Esophagus (tissue), 2 donors: Measurements from ENCODE around the gene MYCN. TPM values are rescaled to one million over a fixed set of nuclear protein-coding genes. Genes with fewer than 3 reads are reported as not detected.

Experiments used
- H3K27ac ChIP-seq, 2 donors: one replicate each; pipeline ENCODE4 v1.5.1; 2013; ENCODE audit warnings: low read depth in 2 of 2, mild to moderate bottlenecking in 2 of 2, inconsistent platforms in 1 of 2, low read length in 1 of 2, moderate library complexity in 1 of 2
- H3K27me3 ChIP-seq, 2 donors: one replicate each; pipeline ENCODE4 v1.6.1; 2013; ENCODE audit warnings: low read length in 2 of 2, control low read depth in 1 of 2, mild to moderate bottlenecking in 1 of 2; ENCODE audit not compliant: insufficient read depth in 2 of 2, control insufficient read depth in 1 of 2
- H3K36me3 ChIP-seq, 2 donors: one replicate each; pipeline ENCODE4 v1.6.1; 2013; ENCODE audit warnings: low read length in 1 of 2; ENCODE audit not compliant: control insufficient read depth in 2 of 2, insufficient read depth in 2 of 2
- H3K4me1 ChIP-seq, 2 donors: one replicate each; pipeline ENCODE4 v1.6.1; 2013; ENCODE audit warnings: low read length in 1 of 2; ENCODE audit not compliant: control insufficient read depth in 2 of 2, insufficient read depth in 2 of 2
- H3K4me3 ChIP-seq, 2 donors: one replicate each; pipeline ENCODE4 v1.5.1; 2013; ENCODE audit warnings: low read length in 2 of 2, mild to moderate bottlenecking in 2 of 2, low read depth in 1 of 2, moderate library complexity in 1 of 2
- H3K9me3 ChIP-seq, 2 donors: one replicate each; pipeline ENCODE4 v1.6.1; 2013; ENCODE audit warnings: mild to moderate bottlenecking in 2 of 2, low read depth in 1 of 2, low read length in 1 of 2, moderate library complexity in 1 of 2; ENCODE audit not compliant: control insufficient read depth in 2 of 2, insufficient read depth in 1 of 2
- WGBS, 2 donors: extraction: QIAGEN DNeasy Blood & Tissue Kit; methylation state at CpG; one replicate each; pipeline ENCODE4 v1.1.7; 2013; 5-methylcytosine and 5-hydroxymethylcytosine counted together
- polyA plus RNA-seq, 2 donors: library from polyadenylated mRNA; stranded (reverse); fragments of 200-250 nt; gene quantifications; one replicate each; pipeline ENCODE4 v1.2.3, GENCODE V29; 2013
- donor health status: healthy with polysubstance abuse.
- donor health status: Bipolar disorder and iron deficiency.

MYCN gene
- under 1 TPM; 0.49 to 0.51 TPM for polyA plus RNA-seq

DNA sequence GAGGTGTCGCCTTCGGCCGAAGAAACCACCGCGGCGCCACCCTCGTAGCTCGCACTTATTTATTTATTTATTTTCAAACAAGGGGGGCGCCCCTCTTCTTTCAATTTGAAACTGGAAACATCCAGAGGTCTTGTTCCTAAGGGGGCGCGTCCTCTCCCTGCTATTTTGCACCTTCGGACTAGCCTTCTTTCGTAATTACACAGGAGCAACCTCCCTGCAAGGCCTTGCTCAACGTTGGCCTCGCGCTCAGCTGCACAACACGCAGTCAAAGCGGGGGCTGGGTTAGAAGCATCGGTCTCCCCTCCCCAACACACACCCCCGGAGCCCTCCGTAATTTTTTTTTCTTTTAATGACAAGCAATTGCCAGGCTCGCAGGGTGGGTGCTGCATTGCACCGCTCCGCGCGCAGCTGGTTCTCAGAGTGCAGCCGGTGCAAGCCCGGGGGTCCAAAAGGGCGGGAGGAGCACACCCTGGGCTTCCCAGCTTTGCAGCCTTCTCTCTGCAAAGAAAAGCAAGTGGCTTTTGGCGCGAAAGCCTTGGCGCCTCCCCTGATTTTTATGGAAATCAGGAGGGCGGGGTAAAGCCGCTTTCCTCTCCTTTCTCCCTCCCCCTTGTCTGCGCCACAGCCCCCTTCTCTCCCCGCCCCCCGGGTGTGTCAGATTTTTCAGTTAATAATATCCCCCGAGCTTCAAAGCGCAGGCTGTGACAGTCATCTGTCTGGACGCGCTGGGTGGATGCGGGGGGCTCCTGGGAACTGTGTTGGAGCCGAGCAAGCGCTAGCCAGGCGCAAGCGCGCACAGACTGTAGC is at the start of gene MYCN:
TSS of gene MYCN (plus strand) at position 697 of the 807 bp plus-strand sequence. CDS start 1,515 bp downstream, outside the sequence.
- 0 to 1% methylated on average over 47 of the region's 47 CpGs for WGBS, 2 donors
- peak within 1 kb of the TSS; percentile 35 to 51 for H3K4me3 ChIP-seq
- H3K9me3 ChIP-seq, result no peaks in the 10 kb centered on the region
- peaks cover 0 to 10% of the 10 kb centered on the region in 2 donors for H3K4me1 ChIP-seq
- no peak within 1 kb of the TSS for H3K27ac ChIP-seq
- H3K36me3 ChIP-seq, result no peaks in the 10 kb centered on the region
- H3K27me3 ChIP-seq, result peaks cover 0 to 16% of the 10 kb centered on the region in 2 donors

DNA sequence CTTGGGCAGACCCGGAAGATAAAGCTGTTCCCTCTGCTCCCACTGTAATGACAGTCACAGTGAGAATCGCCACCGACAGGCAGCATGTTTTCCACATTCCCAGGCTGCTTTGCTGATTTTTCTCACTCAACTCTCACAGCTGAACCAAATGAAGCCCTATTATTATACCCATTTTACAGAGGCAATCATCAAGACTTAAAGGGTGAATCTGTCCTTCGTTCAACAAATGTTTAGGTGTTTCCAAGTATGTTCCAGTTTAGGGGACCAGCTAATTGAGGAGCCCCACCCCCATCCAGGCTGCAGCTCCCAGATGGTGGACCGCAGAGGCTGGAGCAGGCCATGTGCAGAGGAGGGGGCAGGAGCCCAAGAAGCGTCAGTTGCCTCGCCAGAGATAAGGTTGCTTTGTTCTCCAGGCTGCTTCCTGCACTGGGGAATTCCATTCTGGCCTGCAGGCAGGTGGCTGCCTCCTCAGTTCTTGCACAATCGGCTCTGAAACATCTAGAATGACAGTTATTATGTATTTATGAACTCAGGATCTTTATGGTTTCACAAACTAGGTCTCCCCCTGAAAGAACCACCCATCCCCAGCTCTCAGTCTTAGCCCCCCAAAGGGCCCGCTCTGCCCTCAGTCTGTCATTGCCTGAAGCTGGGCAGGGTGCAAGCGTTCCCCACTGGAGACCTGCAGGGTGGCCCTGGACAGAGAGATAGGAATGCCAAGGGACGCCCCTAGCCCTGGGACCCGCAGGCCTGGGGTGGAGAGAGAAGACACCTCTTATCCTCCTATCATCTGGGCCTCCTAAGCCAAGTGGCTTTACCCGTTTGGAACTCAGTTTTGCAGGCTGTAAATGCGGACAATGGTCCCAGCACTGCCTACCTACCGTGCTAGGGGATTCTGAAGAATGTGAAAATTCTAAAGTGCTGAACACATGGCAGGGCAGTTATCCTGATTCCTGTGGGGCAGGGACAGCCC is 49.1 kb upstream of the MYCN start:
- Histone ChIP-seq H3K36me3 (peaks cover 0 to 3% of the 10 kb centered on the region in 2 donors), H3K27ac (no peak overlapping the region), H3K27me3 (no peaks in the 10 kb centered on the region), H3K9me3 (no peaks in the 10 kb centered on the region), H3K4me1 (peaks cover 0 to 11% of the 10 kb centered on the region in 2 donors), H3K4me3 (no peak overlapping the region)
- 60 to 72% methylated on average over 15 of the region's 15 CpGs for WGBS, 2 donors

DNA sequence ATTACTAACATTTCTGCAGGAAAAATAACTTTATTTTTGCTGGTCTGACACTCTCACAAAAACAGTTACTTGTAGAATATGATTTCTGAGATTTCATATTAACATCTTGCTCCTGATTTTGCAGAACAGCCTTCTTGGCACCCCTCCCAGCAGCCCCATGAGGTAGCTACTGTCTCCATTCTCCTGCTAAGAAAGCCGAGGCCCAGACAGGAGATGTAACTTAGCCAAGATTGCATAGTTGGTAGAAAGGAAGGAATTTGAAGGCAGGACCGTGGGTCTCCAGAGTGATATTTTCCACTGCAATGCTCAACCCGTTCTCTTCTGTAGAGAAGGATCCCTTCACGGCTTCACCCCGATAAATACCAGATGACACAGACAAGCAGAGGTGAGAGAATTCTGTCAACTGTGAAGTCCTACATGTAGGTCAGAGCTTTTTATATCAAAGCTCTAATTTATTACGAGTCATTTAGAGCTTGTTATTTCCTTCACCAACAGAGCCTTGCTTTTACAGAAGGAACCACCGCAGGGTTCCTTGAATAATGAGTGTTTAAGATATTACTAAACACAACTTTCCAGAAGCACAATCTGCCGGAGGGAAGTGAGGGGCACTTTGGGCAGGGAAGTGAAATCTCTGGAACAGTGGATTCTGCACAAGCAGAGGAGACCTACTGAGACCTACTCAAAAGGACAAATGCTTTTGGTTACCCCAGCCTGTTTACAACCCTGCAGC is 48.0 kb upstream of the MYCN start:
- H3K9me3 ChIP-seq, result no peaks in the 10 kb centered on the region
- H3K36me3 ChIP-seq, result peaks cover 0 to 3% of the 10 kb centered on the region in 2 donors
- H3K27ac ChIP-seq, result no peak overlapping the region
- WGBS, 2 donors, result 45 to 56% methylated on average over 8 of the region's 8 CpGs
- H3K4me3 ChIP-seq, result no peak overlapping the region
- peaks cover 0 to 11% of the 10 kb centered on the region in 2 donors for H3K4me1 ChIP-seq
- H3K27me3 ChIP-seq, result no peaks in the 10 kb centered on the region

DNA sequence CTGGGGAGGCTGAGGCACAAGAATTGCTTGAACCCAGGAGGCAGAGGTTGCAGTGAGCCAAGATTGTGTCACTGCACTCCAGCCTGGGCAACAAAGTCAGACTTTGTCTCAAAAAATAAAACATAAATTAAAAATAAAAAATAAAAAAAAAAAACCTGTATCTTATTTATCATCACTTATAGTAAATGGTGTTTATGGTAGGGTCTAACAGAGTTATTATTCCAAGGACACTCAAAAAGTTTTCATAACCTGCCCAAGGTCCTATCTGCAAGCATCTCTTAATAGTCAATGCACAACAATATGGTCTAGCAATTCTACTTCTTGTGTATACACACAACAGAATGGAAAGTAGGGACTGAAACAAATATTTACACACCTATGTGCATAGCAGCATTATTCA is 47.3 kb upstream of the MYCN start:
- Histone ChIP-seq H3K4me3 (no peak overlapping the region), H3K36me3 (peaks cover 0 to 3% of the 10 kb centered on the region in 2 donors)

GRCh38 chr2:15893689-15894480 is 46.5 kb upstream of the MYCN start:
- Histone ChIP-seq H3K4me3 (no peak overlapping the region), H3K36me3 (peaks cover 0 to 3% of the 10 kb centered on the region in 2 donors), H3K27ac (peak overlapping the region in 1 of 2 donors; percentile 12), H3K9me3 (no peaks in the 10 kb centered on the region), H3K4me1 (peaks cover 0 to 9% of the 10 kb centered on the region in 2 donors), H3K27me3 (no peaks in the 10 kb centered on the region)
- 51 to 54% methylated on average over 7 of the region's 7 CpGs for WGBS, 2 donors

More for the DNA sequence above, 47.3 kb upstream of the MYCN start:
- no peaks in the 10 kb centered on the region for H3K9me3 ChIP-seq
- no peak overlapping the region for H3K27ac ChIP-seq
- peaks cover 0 to 11% of the 10 kb centered on the region in 2 donors for H3K4me1 ChIP-seq
- H3K27me3 ChIP-seq, result no peaks in the 10 kb centered on the region

- 59 to 60% methylated on average over 8 of the region's 8 CpGs for WGBS, 2 donors
- Histone ChIP-seq H3K36me3 (peaks cover 0 to 2% of the 10 kb centered on the region in 2 donors), H3K9me3 (no peaks in the 10 kb centered on the region), H3K27me3 (no peaks in the 10 kb centered on the region), H3K27ac (peak overlapping the region in 1 of 2 donors; percentile 12), H3K4me1 (peaks cover 0 to 8% of the 10 kb centered on the region in 2 donors), H3K4me3 (no peak overlapping the region)
These were observed 45.7 kb upstream of the MYCN start for GRCh38 chr2:15894481-15895144.

DNA sequence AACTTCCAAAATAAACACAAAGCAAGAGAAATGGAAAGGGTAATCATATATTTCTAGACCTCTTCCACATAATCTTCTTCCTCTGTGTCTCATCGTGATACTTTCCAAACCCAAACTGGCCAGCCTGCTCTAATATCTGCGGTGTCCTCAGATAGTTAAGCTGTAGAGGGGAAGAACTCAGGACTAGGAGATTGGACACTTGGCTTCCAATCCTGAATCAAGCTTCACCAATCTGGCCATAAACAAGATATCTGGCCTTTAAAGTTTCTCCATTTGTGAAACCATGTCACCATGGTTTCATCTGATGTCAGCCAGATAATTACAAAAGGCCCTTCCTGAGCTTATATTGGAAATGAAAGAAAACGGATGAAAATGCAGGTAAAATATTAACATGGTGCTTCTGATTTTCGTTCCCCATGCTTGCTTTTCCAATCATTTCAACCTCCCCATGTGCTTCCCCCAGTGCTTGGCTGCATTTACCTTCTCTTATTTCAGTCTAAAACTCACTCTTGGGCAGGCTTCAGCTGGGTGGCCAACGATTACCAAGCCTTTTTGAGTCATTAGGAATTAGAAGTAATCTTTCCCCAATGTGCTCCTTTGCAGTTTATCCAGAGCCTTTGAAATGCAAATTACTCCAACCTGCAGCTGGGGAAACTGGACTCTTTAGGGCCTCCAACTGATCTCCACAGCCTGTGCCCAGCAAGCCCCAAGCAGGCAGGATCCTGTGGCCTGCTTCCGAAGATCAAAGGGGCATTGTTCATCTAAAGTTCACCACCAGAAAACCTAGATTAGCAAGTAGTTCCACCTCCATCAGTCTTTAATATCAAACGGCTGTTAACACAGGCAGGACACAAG is 44.5 kb upstream of the MYCN start:
- Histone ChIP-seq H3K36me3 (no peaks in the 10 kb centered on the region), H3K27me3 (no peaks in the 10 kb centered on the region), H3K9me3 (no peaks in the 10 kb centered on the region), H3K4me1 (peaks cover 0 to 5% of the 10 kb centered on the region in 2 donors), H3K4me3 (no peak overlapping the region), H3K27ac (peak overlapping the region in 1 of 2 donors; percentile 30)
- WGBS, 2 donors, result 65 to 68% methylated on average over 7 of the region's 7 CpGs

- no peaks in the 10 kb centered on the region for H3K36me3 ChIP-seq
- H3K27ac ChIP-seq, result no peak overlapping the region
- no peaks in the 10 kb centered on the region for H3K27me3 ChIP-seq
- no peaks in the 10 kb centered on the region for H3K9me3 ChIP-seq
- peaks cover 0 to 3% of the 10 kb centered on the region in 2 donors for H3K4me1 ChIP-seq
- H3K4me3 ChIP-seq, result no peak overlapping the region
- 90 to 96% methylated on average over 4 of the region's 4 CpGs for WGBS, 2 donors
These were observed 43.5 kb upstream of the MYCN start for GRCh38 chr2:15896859-15897258.
